Keratinocyte (primary cell): ENCODE measurements around the gene SLC25A13.

ENCODE experiments used
- CTCF ChIP-seq, 3 experiments: IDR thresholded peaks in 1 of 3; conservative IDR thresholded peaks in 1 of 3; optimal IDR thresholded peaks in 1 of 3; 2 replicates in 2 of 3; 3 replicates in 1 of 3; pipeline versions ENCODE3 to v1.5.1; 2011; ENCODE audit warnings: low read length in 3 of 3, mild to moderate bottlenecking in 3 of 3, moderate library complexity in 2 of 3, control low read depth in 1 of 3, inconsistent platforms in 1 of 3; ENCODE audit not compliant: insufficient read depth in 2 of 3; ENCODE audit errors: extremely low read depth in 1 of 3
- EZH2 ChIP-seq: IDR thresholded peaks from one replicate; pipeline ENCODE4 v1.6.1; 2012; ENCODE audit warnings: inconsistent platforms, mild to moderate bottlenecking, low read length, moderate library complexity

DNA sequence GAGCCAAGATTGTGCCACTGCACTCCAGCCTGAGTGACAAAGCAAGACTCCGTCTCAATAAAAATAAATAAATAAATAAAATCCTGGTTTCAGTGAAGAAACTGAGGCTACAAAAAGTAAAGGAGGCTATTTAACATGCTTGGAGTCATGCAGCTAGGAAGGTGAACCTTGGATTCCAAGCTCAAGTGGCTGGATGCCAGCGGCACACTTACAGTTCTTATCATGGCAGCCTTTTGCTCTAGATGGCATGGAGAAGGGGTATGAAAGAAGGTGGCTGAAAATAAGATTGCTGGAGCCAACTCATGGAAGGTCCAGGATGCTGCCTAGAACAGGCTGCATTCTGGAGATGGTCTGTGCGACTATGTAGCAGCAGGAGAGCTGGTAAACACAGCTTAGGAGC lies 170.0 kb downstream of the SLC25A13 start:
- TF ChIP-seq CTCF (optimal IDR thresholded peaks at IDR 0.05 in 1 of 3, IDR thresholded peaks at IDR 0.05 in 1 of 3, conservative IDR thresholded peaks at IDR 0.05 in 1 of 3; ENCODE audit: extremely low read depth in 1 of 3, insufficient read depth in 2 of 3, low read length in 3 of 3) (no peak), EZH2 (no peak)
